Gastrocnemius medialis (tissue), 4 donors: ENCODE data around the gene GMPPB. TPM values are rescaled to one million over a fixed set of nuclear protein-coding genes. Genes with fewer than 3 reads are reported as not detected.
"Not testable (repeated sequence)": the region's sequence is repeated elsewhere in the genome, so short reads cannot be mapped to it uniquely, and the experiment has no call there.

Experiments
- ATAC-seq, 2 donors: fragments of 150-250 bp; one replicate each; pipeline ENCODE4 v1.9.1; 2016
- DNase-seq, 2 donors: peaks; one replicate each; pipeline ENCODE4 v3.0.0-alpha.2; 2019
- H3K27ac ChIP-seq, 4 donors: fragments of 200-600 bp; sonication (generic); 1 replicate in 1 of 4; 2 replicates in 3 of 4; pipeline ENCODE4 v1.5.1; 2016 to 2018; ENCODE audit warnings: mild to moderate bottlenecking in 2 of 4, moderate library complexity in 1 of 4
- H3K27me3 ChIP-seq, 3 donors: fragments of 200-600 bp; sonication (generic) in 2 of 3; 1 replicate in 1 of 3; 2 replicates in 2 of 3; pipeline versions ENCODE4 v1.5.1 to v1.6.0; 2016 to 2019; ENCODE audit warnings: mild to moderate bottlenecking in 1 of 3, moderate library complexity in 1 of 3
- H3K36me3 ChIP-seq, 2 donors: fragments of 200-600 bp; sonication (generic) in 1 of 2; one replicate each; pipeline ENCODE4 v1.5.1; 2017 to 2018
- H3K4me1 ChIP-seq, 2 donors: fragments of 200-600 bp; sonication (generic) in 1 of 2; one replicate each; pipeline ENCODE4 v1.5.1; 2016 to 2017; ENCODE audit warnings: mild to moderate bottlenecking in 2 of 2
- H3K4me3 ChIP-seq, 4 donors: fragments of 200-600 bp; sonication (generic) in 3 of 4; 1 replicate in 1 of 4; 2 replicates in 3 of 4; pipeline ENCODE4 v1.5.1; 2016 to 2019; ENCODE audit warnings: mild to moderate bottlenecking in 2 of 4
- H3K9me3 ChIP-seq, 3 donors: fragments of 200-600 bp; sonication (generic) in 2 of 3; 1 replicate in 1 of 3; 2 replicates in 2 of 3; pipeline ENCODE4 v1.5.1; 2016 to 2019
- CTCF ChIP-seq, 5 experiments: fragments of 450-650 bp in 3 of 5; fragments of 200-600 bp in 2 of 5; sonication (generic) in 2 of 5; IDR thresholded peaks in 4 of 5; conservative IDR thresholded peaks in 1 of 5; 1 replicate in 4 of 5; 2 replicates in 1 of 5; pipeline ENCODE4 v1.5.1; 2016 to 2019; ENCODE audit warnings: antibody characterized with exemption in 5 of 5, mild to moderate bottlenecking in 3 of 5, moderate library complexity in 3 of 5
- POLR2A ChIP-seq, 2 donors: fragments of 450-650 bp; IDR thresholded peaks; one replicate each; pipeline ENCODE4 v1.6.1; 2017; ENCODE audit warnings: antibody characterized with exemption in 2 of 2, mild to moderate bottlenecking in 2 of 2, moderate library complexity in 2 of 2
- in situ Hi-C, 4 donors: fragments of 200-750 bp; cut with MboI; loops; one replicate each; pipeline versions ENCODE4 v1.15.0 to v1.8.0; 2017; ENCODE audit warnings: low sequenced_read_pairs in 4 of 4
- intact Hi-C: fragments of 100-400 bp; cut with DNase I; formaldehyde crosslinking; loops from one replicate; pipeline ENCODE4 v1.15.1; 2023; ENCODE audit warnings: low total_unique reads
- total RNA-seq, 4 donors: library from RNA; depleted of rRNA; stranded (reverse); fragments of >200 nt; gene quantifications; one replicate each; pipeline versions ENCODE4 v1.1.0 to v1.2.3, GENCODE V29; 2016

The GMPPB gene
- total RNA-seq, 4 donors from 2014 or later, result 14.2 to 26.1 (median 17.0) TPM

GRCh38 chr3:49700453-49701128, 23.2 kb downstream of the GMPPB start:
- H3K27me3 ChIP-seq, result no peaks in the 10 kb centered on the region
- in situ Hi-C loops (no loop called here), intact Hi-C loops (loop anchor here (5.0 kb wide), 1 partner anchor 207 kb away; no protein-coding TSS in a partner anchor)
- peak overlapping the region in 3 of 4 donors; percentile 5 to 98 (median 40) for H3K27ac ChIP-seq
- H3K9me3 ChIP-seq, result no peaks in the 10 kb centered on the region
- no peak overlapping the region for H3K4me3 ChIP-seq
- H3K36me3 ChIP-seq, result peaks cover 0 to 65% of the 10 kb centered on the region in 2 donors
- no peak for ATAC-seq
- H3K4me1 ChIP-seq, result peaks cover 0 to 12% of the 10 kb centered on the region in 2 donors
- TF ChIP-seq POLR2A (IDR thresholded peaks at IDR 0.05), result no peak
- no peak for TF ChIP-seq CTCF (IDR thresholded peaks at IDR 0.05 in 4 of 5, conservative IDR thresholded peaks at IDR 0.05 in 1 of 5)
- DNase-seq, result no peak

GRCh38 chr3:49700014-49700413, 23.7 kb downstream of the GMPPB start:
- H3K36me3 ChIP-seq, result peaks cover 0 to 59% of the 10 kb centered on the region in 2 donors
- intact Hi-C loops (loop anchor here (5.0 kb wide), 1 partner anchor 207 kb away; no protein-coding TSS in a partner anchor), in situ Hi-C loops (no loop called here)
- H3K4me3 ChIP-seq, result no peak overlapping the region
- ATAC-seq (no peak), DNase-seq (no peak)
- H3K27me3 ChIP-seq, result no peaks in the 10 kb centered on the region
- H3K9me3 ChIP-seq, result no peaks in the 10 kb centered on the region
- H3K27ac ChIP-seq, result peak overlapping the region in 2 of 4 donors; percentile 40 to 98
- peaks cover 5 to 18% of the 10 kb centered on the region in 2 donors for H3K4me1 ChIP-seq
- TF ChIP-seq POLR2A (IDR thresholded peaks at IDR 0.05), result no peak
- no peak for TF ChIP-seq CTCF (IDR thresholded peaks at IDR 0.05 in 4 of 5, conservative IDR thresholded peaks at IDR 0.05 in 1 of 5)

GRCh38 chr3:49699281-49699979, 24.3 kb downstream of the GMPPB start:
- Histone ChIP-seq H3K9me3 (no peaks in the 10 kb centered on the region), H3K27me3 (no peaks in the 10 kb centered on the region), H3K36me3 (peaks cover 0 to 53% of the 10 kb centered on the region in 2 donors), H3K4me3 (no peak overlapping the region), H3K27ac (peak overlapping the region in 2 of 4 donors; percentile 98 to 99), H3K4me1 (peaks cover 8 to 23% of the 10 kb centered on the region in 2 donors)
- ATAC-seq, result no peak
- intact Hi-C loops, result no loop called here
- no peak for TF ChIP-seq CTCF (IDR thresholded peaks at IDR 0.05 in 4 of 5, conservative IDR thresholded peaks at IDR 0.05 in 1 of 5)
- in situ Hi-C loops, result no loop called here
- no peak for DNase-seq

- peak; percentile 76 to 83 for ATAC-seq
- in situ Hi-C loops, result not testable (repeated sequence)
Measured at GRCh38 chr3:49695350-49696015, 28.3 kb downstream of the GMPPB start.

More at GRCh38 chr3:49695350-49696015, 28.3 kb downstream of the GMPPB start:
- peaks cover 46 to 61% of the 10 kb centered on the region in 2 donors for H3K4me1 ChIP-seq
- H3K9me3 ChIP-seq, intact Hi-C loops, H3K27me3 ChIP-seq, H3K4me3 ChIP-seq: not testable (repeated sequence)
- TF ChIP-seq POLR2A (IDR thresholded peaks at IDR 0.05), result peak in 1 of 2 donors; percentile 48
- DNase-seq, result peak in 1 of 2 donors; percentile 76
- peak overlapping the region; percentile 92 to 99 (median 96) for H3K27ac ChIP-seq
- peaks cover 0 to 18% of the 10 kb centered on the region in 2 donors for H3K36me3 ChIP-seq
